ENCODE results near the gene DHRSX.
"Not testable (repeated sequence)": the region's sequence is repeated elsewhere in the genome, so short reads cannot be mapped to it uniquely, and the experiment has no call there.

DHRSX gene

GRCh38 chrX:2395261-2395992 is 105.3 kb downstream of the DHRSX start:
- DNase-seq (ENCODE audit: low spot score): no peak

- no peak for DNase-seq (ENCODE audit: low spot score)
Measured at GRCh38 chrX:2391869-2392606, 108.7 kb downstream of the DHRSX start.

GRCh38 chrX:2390754-2391153 is 110.0 kb downstream of the DHRSX start:
- no peak for DNase-seq (ENCODE audit: low spot score)

GRCh38 chrX:2389731-2390130 is 111.0 kb downstream of the DHRSX start:
- not testable (repeated sequence) for DNase-seq (ENCODE audit: low spot score)

GRCh38 chrX:2389324-2389723 is 111.5 kb downstream of the DHRSX start:
- DNase-seq (ENCODE audit: low spot score): no peak

GRCh38 chrX:2388669-2389068 is 112.1 kb downstream of the DHRSX start:
- no peak for DNase-seq (ENCODE audit: low spot score)

GRCh38 chrX:2387614-2388239 is 113.0 kb downstream of the DHRSX start:
- no peak for DNase-seq (ENCODE audit: low spot score)

GRCh38 chrX:2385224-2385623 is 115.6 kb downstream of the DHRSX start:
- DNase-seq (ENCODE audit: low spot score): no peak

- no peak for DNase-seq (ENCODE audit: low spot score)
Measured at GRCh38 chrX:2384486-2384885, 116.3 kb downstream of the DHRSX start.

- no peak for DNase-seq (ENCODE audit: low spot score)
Measured at GRCh38 chrX:2383735-2384134, 117.0 kb downstream of the DHRSX start.

GRCh38 chrX:2383144-2383543 is 117.6 kb downstream of the DHRSX start:
- no peak for DNase-seq (ENCODE audit: low spot score)

GRCh38 chrX:2382433-2383048 is 118.2 kb downstream of the DHRSX start:
- DNase-seq (ENCODE audit: low spot score): not testable (repeated sequence)

GRCh38 chrX:2376166-2376565 is 124.6 kb downstream of the DHRSX start:
- DNase-seq (ENCODE audit: low spot score): no peak

- no peak for DNase-seq (ENCODE audit: low spot score)
Measured at GRCh38 chrX:2374086-2374485, 126.7 kb downstream of the DHRSX start.

- DNase-seq (ENCODE audit: low spot score): no peak
Measured at GRCh38 chrX:2373615-2374014, 127.2 kb downstream of the DHRSX start.

- DNase-seq (ENCODE audit: low spot score): no peak
Measured at GRCh38 chrX:2371026-2371711, 129.6 kb downstream of the DHRSX start.

- no peak for DNase-seq (ENCODE audit: low spot score)
Measured at GRCh38 chrX:2370456-2370855, 130.3 kb downstream of the DHRSX start.

GRCh38 chrX:2369206-2369605 is 131.6 kb downstream of the DHRSX start:
- DNase-seq (ENCODE audit: low spot score): no peak

- no peak for DNase-seq (ENCODE audit: low spot score)
Measured at GRCh38 chrX:2360731-2361130, 140.0 kb downstream of the DHRSX start.

GRCh38 chrX:2359522-2359921 is 141.3 kb downstream of the DHRSX start:
- not testable (repeated sequence) for DNase-seq (ENCODE audit: low spot score)

- DNase-seq (ENCODE audit: low spot score): no peak
Measured at GRCh38 chrX:2351999-2352995, 148.5 kb downstream of the DHRSX start.
